Right forelimb (tissue), 1 donor: Measurements from ENCODE around the gene EBF3.

Experiments
- DNase-seq: peaks from one replicate; pipeline ENCODE4 v3.0.0-alpha.2; 2018

The EBF3 gene

GRCh38 chr10:129788215-129788614 lies 175.9 kb downstream of the EBF3 start:
- DNase-seq, result no peak

- DNase-seq, result no peak
Observed at GRCh38 chr10:129787557-129787956, 176.5 kb downstream of the EBF3 start.

- DNase-seq, result peak; percentile 22
Observed at GRCh38 chr10:129786216-129786615, 177.9 kb downstream of the EBF3 start.

GRCh38 chr10:129785536-129785981 lies 178.5 kb downstream of the EBF3 start:
- no peak for DNase-seq
